B cell (primary cell): ENCODE data around the gene AHNAK.

ENCODE experiments used
- CTCF ChIP-seq: fragments of 200-600 bp; IDR thresholded peaks from one replicate; pipeline ENCODE4 v1.8.0; 2022; ENCODE audit warnings: antibody characterized with exemption, mild to moderate bottlenecking
- EZH2 ChIP-seq: IDR thresholded peaks from 2 replicates; pipeline ENCODE4 v1.6.1; 2012; ENCODE audit warnings: borderline replicate concordance, low read depth, mild to moderate bottlenecking, moderate library complexity, low read length; ENCODE audit not compliant: insufficient read depth, poor library complexity, severe bottlenecking

GRCh38 chr11:62492586-62492985 is 54.0 kb downstream of the AHNAK start:
- TF ChIP-seq EZH2 = no peak
- no peak for TF ChIP-seq CTCF
